ACC112 (cell line): ENCODE data around the gene SLC1A1.
"Not testable (repeated sequence)": the region's sequence is repeated elsewhere in the genome, so short reads cannot be mapped to it uniquely, and the experiment has no call there.

ENCODE experiments used
- H2AFZ ChIP-seq: fragments of 200-600 bp; sonication (generic); one replicate; pipeline ENCODE4 v1.6.0; 2017; ENCODE audit warnings: antibody characterized with exemption, low read length; ENCODE audit not compliant: unreplicated experiment
- H3K27ac ChIP-seq: fragments of 200-600 bp; sonication (generic); 2 replicates; pipeline ENCODE4 v1.5.1; 2014; ENCODE audit warnings: low read depth, mild to moderate bottlenecking, antibody characterized with exemption, low read length, moderate library complexity
- H3K27me3 ChIP-seq: fragments of 200-600 bp; sonication (generic); 2 replicates; pipeline ENCODE4 v1.6.1; 2014; ENCODE audit warnings: mild to moderate bottlenecking, antibody characterized with exemption, low read length, moderate library complexity, mixed read lengths; ENCODE audit not compliant: insufficient read depth
- H3K36me3 ChIP-seq: fragments of 200-600 bp; sonication (generic); 2 replicates; pipeline ENCODE4 v1.6.1; 2016; ENCODE audit warnings: mild to moderate bottlenecking, antibody characterized with exemption, low read length, moderate library complexity, mixed read lengths; ENCODE audit not compliant: insufficient read depth
- H3K4me1 ChIP-seq: fragments of 200-600 bp; sonication (generic); one replicate; pipeline ENCODE4 v1.6.1; 2016; ENCODE audit warnings: low read length, mixed read lengths; ENCODE audit not compliant: insufficient read depth, unreplicated experiment, control insufficient read depth
- H3K4me3 ChIP-seq: fragments of 200-600 bp; sonication (generic); 2 replicates; pipeline ENCODE4 v1.5.1; 2014; ENCODE audit warnings: mild to moderate bottlenecking, low read depth, low read length
- H3K79me2 ChIP-seq: fragments of 200-600 bp; sonication (generic); one replicate; pipeline ENCODE4 v1.6.0; 2016; ENCODE audit warnings: low read length; ENCODE audit not compliant: control insufficient read depth, unreplicated experiment, insufficient read depth

SLC1A1 gene

DNA sequence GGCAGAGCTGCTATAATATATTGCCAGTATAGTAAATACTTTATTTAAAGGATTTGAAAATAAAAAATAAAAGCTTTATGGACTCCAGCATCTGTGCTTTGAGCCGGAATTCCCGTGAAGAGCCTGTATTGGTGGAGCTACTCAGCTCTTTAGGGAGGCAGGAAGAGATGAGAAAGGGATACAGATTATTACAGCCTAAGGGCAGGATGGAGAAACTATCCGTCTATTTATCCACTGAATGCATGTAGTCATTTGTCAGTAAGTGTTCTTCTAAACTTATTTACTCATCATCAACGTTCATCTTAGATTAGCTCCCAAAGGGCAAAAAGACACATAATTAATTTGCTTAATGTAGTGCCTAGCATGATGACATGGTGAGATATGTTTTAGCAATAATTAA is 48.4 kb downstream of the SLC1A1 start:
- no peaks in the 10 kb centered on the region for H3K79me2 ChIP-seq
- H2AFZ ChIP-seq = no peak overlapping the region
- no peak overlapping the region for H3K4me3 ChIP-seq
- no peaks in the 10 kb centered on the region for H3K27me3 ChIP-seq
- no peak overlapping the region for H3K27ac ChIP-seq
- peaks cover 9% of the 10 kb centered on the region for H3K4me1 ChIP-seq
- no peaks in the 10 kb centered on the region; the same call in 1 of the 2 replicates for H3K36me3 ChIP-seq

DNA sequence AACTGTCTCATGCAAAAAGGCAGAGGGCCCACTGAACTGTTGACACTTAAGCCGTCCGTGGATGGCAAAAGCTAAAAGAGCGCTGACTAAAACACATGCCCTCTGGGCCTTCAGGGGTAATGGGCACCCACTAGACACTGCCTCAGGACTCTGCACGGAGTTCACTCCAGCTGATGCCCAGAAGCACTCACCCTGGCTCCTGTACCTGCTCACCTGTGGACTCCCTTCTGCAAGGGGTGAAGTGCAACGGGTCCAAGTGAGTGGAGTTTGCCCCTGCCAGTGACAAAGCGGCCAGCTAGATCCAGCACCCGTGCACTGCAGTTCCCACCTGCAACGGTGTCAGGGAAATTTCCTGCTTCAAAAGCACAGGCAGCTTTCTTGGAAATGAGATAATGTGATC is 50.2 kb downstream of the SLC1A1 start:
- Histone ChIP-seq H3K4me3 (no peak overlapping the region), H3K27ac (no peak overlapping the region), H2AFZ (no peak overlapping the region), H3K79me2 (no peaks in the 10 kb centered on the region), H3K27me3 (no peaks in the 10 kb centered on the region), H3K4me1 (peaks cover 9% of the 10 kb centered on the region), H3K36me3 (no peaks in the 10 kb centered on the region; the same call in 1 of the 2 replicates)

DNA sequence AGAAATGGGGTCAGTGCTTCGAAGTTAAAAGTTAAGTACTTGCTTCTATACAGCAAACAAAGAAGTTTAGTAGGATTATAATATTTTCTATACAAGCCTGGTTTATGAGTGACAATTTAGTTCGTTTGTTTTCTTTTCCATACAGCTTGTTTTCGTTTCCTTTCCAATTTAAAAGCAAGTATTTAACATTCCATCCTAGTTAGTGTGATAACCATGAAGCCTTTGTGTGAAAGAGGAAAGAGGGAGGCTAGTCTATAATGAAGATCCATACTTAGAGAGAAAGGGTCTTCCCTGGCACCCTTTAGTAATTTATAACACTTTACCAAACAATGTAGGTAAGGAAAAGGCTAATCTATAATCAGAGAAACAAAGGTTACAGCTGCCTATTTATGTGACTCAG is 51.0 kb downstream of the SLC1A1 start:
- Histone ChIP-seq H2AFZ (no peak overlapping the region), H3K79me2 (no peaks in the 10 kb centered on the region), H3K27ac (no peak overlapping the region), H3K4me3 (no peak overlapping the region), H3K36me3 (no peaks in the 10 kb centered on the region; the same call in 1 of the 2 replicates), H3K4me1 (peaks cover 9% of the 10 kb centered on the region), H3K27me3 (no peaks in the 10 kb centered on the region)

DNA sequence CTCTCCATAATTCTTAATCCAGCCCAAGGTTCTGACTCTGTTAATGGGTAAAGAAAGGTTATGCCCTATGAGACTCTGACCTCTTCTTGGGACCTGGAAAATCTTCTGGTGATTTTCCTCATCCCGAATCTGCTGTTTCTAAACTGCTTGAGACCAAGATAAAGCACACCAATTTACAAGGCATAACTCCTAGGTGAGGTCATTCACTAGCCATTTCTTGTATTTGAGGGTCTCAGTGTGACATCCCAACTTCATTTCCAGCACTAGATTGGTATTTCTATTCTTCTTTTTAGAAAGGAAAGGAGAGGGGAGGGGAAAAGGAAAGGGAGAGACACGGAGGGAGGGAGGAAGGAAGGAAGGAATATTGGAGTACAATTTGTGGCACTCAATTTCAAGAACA is 51.6 kb downstream of the SLC1A1 start:
- H3K27me3 ChIP-seq = no peaks in the 10 kb centered on the region
- peaks cover 13% of the 10 kb centered on the region for H3K4me1 ChIP-seq
- H2AFZ ChIP-seq = no peak overlapping the region
- H3K79me2 ChIP-seq = no peaks in the 10 kb centered on the region
- no peak overlapping the region for H3K27ac ChIP-seq
- no peaks in the 10 kb centered on the region; the same call in 1 of the 2 replicates for H3K36me3 ChIP-seq
- no peak overlapping the region for H3K4me3 ChIP-seq

DNA sequence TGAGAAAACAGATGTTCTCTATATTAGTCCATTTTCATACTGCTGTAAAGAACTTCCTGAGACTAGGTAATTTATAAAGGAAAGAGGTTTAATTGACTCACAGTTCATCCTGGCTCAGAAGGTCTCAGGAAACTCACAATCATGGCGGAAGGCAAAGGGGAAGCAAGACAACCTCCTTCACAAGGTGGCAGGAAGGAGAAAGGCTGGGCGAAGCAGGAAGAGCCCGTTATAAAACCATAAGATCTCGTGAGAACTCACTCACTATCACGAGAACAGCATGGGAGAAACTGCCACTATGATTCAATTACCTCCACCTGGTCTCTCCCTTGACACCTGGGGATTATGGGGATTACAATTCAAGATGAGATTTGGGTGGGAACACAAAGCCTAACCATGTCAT is 54.4 kb downstream of the SLC1A1 start:
- H3K27ac ChIP-seq, H3K4me3 ChIP-seq, H3K79me2 ChIP-seq, H2AFZ ChIP-seq, H3K27me3 ChIP-seq, H3K36me3 ChIP-seq: not testable (repeated sequence)
- H3K4me1 ChIP-seq = peaks cover 25% of the 10 kb centered on the region

DNA sequence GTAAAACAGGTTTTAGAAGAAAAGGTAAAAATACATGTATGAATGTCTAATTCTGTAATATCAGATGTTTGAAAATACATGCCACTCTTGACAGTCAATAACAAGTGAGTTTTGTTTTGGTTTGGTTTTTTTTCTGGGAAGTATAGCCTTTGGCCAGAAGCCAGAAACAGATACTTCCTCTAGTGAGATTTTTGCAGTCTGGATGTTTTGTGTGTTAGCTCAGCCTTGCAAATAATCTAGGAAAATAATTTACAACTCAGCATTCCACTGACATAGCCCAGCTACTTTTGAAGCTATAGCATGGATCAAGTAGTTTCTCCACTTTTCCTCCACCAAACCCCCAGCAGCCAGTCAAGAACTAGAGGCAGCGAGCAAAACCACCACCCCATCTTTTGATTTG is 56.7 kb downstream of the SLC1A1 start:
- no peaks in the 10 kb centered on the region for H3K36me3 ChIP-seq
- no peak overlapping the region for H3K4me3 ChIP-seq
- peaks cover 23% of the 10 kb centered on the region for H3K4me1 ChIP-seq
- H3K27me3 ChIP-seq = no peaks in the 10 kb centered on the region
- H3K27ac ChIP-seq = no peak overlapping the region
- no peak overlapping the region for H2AFZ ChIP-seq
- H3K79me2 ChIP-seq = no peaks in the 10 kb centered on the region

DNA sequence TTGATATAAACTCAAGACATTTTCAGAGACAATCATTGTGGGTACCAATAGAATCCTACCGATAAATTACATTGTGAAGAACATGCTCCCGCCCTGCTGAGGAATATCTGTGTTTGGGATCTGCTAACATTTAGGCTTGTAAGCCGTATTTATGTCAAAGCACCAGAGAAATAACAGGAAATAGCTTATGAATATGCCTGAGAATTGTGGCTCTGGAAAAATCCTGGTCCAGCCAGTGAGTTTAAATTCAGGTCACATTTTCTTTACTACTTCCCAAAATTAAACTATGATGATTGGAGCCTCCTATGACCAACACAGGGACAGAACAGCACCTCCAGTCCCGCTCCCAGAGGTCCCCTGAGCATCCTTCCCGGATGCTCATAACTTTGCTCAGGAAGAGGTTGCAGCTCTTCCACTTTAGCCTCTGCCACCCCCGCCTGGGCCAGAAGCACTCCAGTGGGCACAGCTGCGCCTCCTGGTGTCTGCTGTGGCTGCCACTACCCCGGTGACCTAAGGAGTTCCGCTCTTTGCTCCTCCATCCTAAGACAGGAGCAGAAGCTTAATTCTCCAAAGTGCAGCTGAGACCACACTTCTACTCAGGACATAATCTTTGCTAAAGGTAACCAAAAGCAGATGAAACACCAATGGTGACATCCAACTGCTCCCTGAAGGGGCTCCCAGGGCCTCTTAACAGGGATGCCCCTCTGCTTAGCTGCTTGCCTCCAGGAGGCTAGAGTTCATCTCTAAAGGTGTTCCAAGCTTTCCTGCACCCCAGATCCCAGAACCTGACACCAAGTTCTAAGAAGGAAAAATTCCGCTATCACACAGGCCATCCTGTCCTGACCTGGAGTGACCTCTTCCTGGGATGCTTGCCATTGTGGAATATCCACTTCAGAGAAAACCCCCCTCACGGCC is 58.8 kb downstream of the SLC1A1 start:
- Histone ChIP-seq H3K4me3 (no peak overlapping the region), H3K36me3 (no peaks in the 10 kb centered on the region), H3K27ac (no peak overlapping the region), H3K4me1 (peaks cover 26% of the 10 kb centered on the region), H3K27me3 (no peaks in the 10 kb centered on the region), H3K79me2 (no peaks in the 10 kb centered on the region), H2AFZ (no peak overlapping the region)

DNA sequence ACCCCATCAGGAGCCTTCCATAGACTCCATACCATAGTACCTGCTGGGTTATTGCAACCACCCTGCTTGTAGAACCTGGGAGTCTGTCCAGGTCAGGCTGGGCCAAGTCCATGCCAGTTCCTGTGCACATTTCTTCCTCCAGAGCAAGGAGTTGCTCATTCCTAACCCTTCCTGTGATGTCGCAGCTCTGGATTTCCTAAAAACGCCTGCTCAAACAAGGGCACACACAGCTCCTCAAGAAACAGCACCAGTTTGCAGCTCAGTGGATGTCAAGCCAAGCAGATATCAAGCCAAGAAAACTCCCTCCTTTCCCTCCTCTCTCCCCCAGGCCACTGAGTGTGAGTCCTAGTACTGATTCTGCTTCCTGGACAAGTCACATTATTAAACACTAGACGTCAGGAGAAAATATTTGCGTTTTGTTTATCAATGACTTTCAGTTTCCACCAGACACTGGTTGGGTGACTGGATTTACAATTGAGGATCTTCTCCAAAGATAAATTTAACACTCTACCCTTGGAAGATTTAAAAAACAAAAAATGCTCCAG is 59.6 kb downstream of the SLC1A1 start:
- no peaks in the 10 kb centered on the region for H3K36me3 ChIP-seq
- no peak overlapping the region for H2AFZ ChIP-seq
- H3K27ac ChIP-seq = no peak overlapping the region
- no peak overlapping the region for H3K4me3 ChIP-seq
- no peaks in the 10 kb centered on the region for H3K27me3 ChIP-seq
- peaks cover 34% of the 10 kb centered on the region for H3K4me1 ChIP-seq
- H3K79me2 ChIP-seq = no peaks in the 10 kb centered on the region

DNA sequence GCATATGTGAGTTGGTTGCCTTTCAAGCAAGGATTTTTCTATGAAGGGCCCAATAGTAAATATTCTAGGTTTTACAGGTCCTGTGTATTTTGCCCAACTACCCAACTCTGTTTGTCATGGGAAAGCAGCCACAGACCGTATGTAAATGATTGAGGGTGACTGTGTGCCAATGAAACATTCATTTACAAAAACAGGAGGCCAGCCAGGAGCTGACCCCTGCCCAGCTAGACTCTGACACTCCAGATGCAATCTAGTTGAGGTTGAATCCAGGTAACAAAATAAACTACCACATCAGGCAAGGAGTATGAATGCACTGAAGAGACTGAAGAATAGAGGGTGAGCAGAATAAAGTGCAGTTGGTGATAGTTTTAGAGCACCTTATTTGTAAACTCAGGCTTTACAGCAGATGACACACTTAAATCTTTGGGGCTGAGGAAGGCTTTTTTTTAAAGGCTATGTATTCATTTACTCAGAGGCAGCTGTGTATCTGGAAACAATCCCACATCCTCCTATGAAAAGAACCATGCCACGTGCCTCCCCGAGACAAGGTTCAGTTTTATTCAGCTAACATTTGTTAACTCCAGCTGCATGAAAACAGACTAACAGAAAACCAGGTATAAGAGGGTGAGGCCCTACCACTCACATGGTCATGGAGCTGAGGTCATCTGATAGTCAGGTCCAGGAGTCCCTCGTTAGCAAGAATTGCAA is 60.7 kb downstream of the SLC1A1 start:
- Histone ChIP-seq H3K27me3 (no peaks in the 10 kb centered on the region), H3K4me3 (no peak overlapping the region), H3K27ac (no peak overlapping the region), H3K79me2 (no peaks in the 10 kb centered on the region), H3K4me1 (peaks cover 43% of the 10 kb centered on the region), H2AFZ (no peak overlapping the region), H3K36me3 (no peaks in the 10 kb centered on the region)

DNA sequence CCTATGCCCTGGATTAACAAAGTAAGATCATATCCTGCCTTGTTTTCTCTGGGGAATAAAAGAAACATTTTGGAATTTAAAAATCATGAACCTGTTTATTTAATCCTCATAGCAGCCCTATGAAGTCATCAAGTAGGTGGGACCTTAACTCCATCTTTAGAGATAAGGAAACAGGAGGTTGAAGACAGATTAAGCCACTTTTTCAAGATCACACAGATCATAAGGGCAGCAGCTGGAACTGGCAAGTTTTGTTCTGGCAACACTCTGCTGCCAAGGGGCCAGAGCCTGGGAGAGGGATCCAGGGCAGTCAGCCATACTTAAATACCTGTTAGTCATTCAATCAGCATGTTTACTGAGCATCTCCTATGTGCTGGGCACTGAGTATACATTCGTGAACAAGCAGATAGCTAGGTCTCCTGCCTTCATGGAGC is 63.7 kb downstream of the SLC1A1 start:
- Histone ChIP-seq H2AFZ (no peak overlapping the region), H3K4me3 (no peak overlapping the region), H3K36me3 (no peaks in the 10 kb centered on the region), H3K27ac (peak overlapping the region; percentile 75), H3K27me3 (no peaks in the 10 kb centered on the region), H3K4me1 (peaks cover 32% of the 10 kb centered on the region), H3K79me2 (no peaks in the 10 kb centered on the region)
